Ovary (tissue), 3 donors: Measurements from ENCODE around the gene SPTLC1.

Experiments used
- POLR2A ChIP-seq: fragments of 450-650 bp; IDR thresholded peaks from one replicate; pipeline ENCODE4 v1.6.1; 2017; ENCODE audit warnings: antibody characterized with exemption, mild to moderate bottlenecking, moderate library complexity
- TF ChIP-seq, protein P1 (sequence below), 3 donors: fragments of 450-650 bp in 2 of 3; fragments of 200-600 bp in 1 of 3; IDR thresholded peaks; one replicate each; pipeline versions ENCODE4 v1.5.1 to v1.8.0; 2016 to 2022; ENCODE audit warnings: antibody characterized with exemption in 3 of 3, mild to moderate bottlenecking in 1 of 3
- donor health status: DM: no; HTN: no; CAD: no.

DNA sequence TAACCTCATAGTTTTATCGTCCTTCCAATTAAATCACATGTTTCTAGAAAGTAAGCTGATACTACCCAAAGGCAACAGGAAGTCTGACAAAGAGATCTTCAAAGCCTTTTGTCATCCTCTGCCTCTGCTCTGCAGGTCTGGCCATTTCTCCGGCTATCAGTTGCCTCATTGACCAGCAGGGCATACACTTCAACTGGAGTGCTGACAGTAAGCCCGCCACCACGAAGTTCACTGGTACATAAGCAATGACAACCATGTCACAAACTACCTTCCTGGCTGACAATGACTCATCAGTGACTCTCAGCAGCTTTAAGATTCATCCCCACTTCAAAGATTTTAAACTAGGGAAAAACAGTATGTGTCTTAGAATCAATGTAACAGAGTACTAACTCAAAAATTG lies 20.6 kb downstream of the SPTLC1 start:
- TF ChIP-seq, protein P1, sequence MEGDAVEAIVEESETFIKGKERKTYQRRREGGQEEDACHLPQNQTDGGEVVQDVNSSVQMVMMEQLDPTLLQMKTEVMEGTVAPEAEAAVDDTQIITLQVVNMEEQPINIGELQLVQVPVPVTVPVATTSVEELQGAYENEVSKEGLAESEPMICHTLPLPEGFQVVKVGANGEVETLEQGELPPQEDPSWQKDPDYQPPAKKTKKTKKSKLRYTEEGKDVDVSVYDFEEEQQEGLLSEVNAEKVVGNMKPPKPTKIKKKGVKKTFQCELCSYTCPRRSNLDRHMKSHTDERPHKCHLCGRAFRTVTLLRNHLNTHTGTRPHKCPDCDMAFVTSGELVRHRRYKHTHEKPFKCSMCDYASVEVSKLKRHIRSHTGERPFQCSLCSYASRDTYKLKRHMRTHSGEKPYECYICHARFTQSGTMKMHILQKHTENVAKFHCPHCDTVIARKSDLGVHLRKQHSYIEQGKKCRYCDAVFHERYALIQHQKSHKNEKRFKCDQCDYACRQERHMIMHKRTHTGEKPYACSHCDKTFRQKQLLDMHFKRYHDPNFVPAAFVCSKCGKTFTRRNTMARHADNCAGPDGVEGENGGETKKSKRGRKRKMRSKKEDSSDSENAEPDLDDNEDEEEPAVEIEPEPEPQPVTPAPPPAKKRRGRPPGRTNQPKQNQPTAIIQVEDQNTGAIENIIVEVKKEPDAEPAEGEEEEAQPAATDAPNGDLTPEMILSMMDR (IDR thresholded peaks at IDR 0.05) = no peak
- no peak for TF ChIP-seq POLR2A
